IPS-NIHi11 (cell line): ENCODE results near the gene LRSAM1.
A peak's percentile ranks its signal among the peaks of the same experiment; 100 is the strongest.

Experiments used
- DNase-seq: peaks from one replicate; pipeline ENCODE4 v3.0.0; 2012; ENCODE audit warnings: mixed read lengths, low spot score

LRSAM1 gene

GRCh38 chr9:127497656-127498290, 46.5 kb downstream of the LRSAM1 start:
- DNase-seq: no peak

GRCh38 chr9:127498298-127498697, 47.0 kb downstream of the LRSAM1 start:
- no peak for DNase-seq

- no peak for DNase-seq
These were observed 49.1 kb downstream of the LRSAM1 start for GRCh38 chr9:127500399-127500798.

- DNase-seq: no peak
These were observed 49.6 kb downstream of the LRSAM1 start for GRCh38 chr9:127500862-127501261.

- no peak for DNase-seq
These were observed 50.6 kb downstream of the LRSAM1 start for GRCh38 chr9:127501821-127502343.

- no peak for DNase-seq
These were observed 51.5 kb downstream of the LRSAM1 start for GRCh38 chr9:127502706-127503378.

- DNase-seq: no peak
These were observed 52.1 kb downstream of the LRSAM1 start for GRCh38 chr9:127503379-127503921.

- DNase-seq: peak; percentile 86
These were observed 52.9 kb downstream of the LRSAM1 start for GRCh38 chr9:127503947-127504886.

GRCh38 chr9:127504887-127505251, 53.6 kb downstream of the LRSAM1 start:
- DNase-seq: no peak

GRCh38 chr9:127505396-127506116, 54.2 kb downstream of the LRSAM1 start:
- DNase-seq: peak; percentile 81

GRCh38 chr9:127506117-127506813, 55.0 kb downstream of the LRSAM1 start:
- DNase-seq: no peak

GRCh38 chr9:127506814-127507750, 55.8 kb downstream of the LRSAM1 start:
- DNase-seq: no peak

- no peak for DNase-seq
These were observed 56.7 kb downstream of the LRSAM1 start for GRCh38 chr9:127507751-127508648.

- no peak for DNase-seq
These were observed 57.6 kb downstream of the LRSAM1 start for GRCh38 chr9:127508901-127509260.

GRCh38 chr9:127509261-127509954, 58.1 kb downstream of the LRSAM1 start:
- no peak for DNase-seq

- no peak for DNase-seq
These were observed 58.6 kb downstream of the LRSAM1 start for GRCh38 chr9:127509955-127510299.

- DNase-seq: no peak
These were observed 63.2 kb downstream of the LRSAM1 start for GRCh38 chr9:127514468-127514867.
